ENCODE results near the gene METAP2. TPM values are rescaled to one million over a fixed set of nuclear protein-coding genes. Genes with fewer than 3 reads are reported as not detected.

METAP2 gene
- total RNA-seq, 1 donor from 2014 or later, result 81.6 TPM

DNA sequence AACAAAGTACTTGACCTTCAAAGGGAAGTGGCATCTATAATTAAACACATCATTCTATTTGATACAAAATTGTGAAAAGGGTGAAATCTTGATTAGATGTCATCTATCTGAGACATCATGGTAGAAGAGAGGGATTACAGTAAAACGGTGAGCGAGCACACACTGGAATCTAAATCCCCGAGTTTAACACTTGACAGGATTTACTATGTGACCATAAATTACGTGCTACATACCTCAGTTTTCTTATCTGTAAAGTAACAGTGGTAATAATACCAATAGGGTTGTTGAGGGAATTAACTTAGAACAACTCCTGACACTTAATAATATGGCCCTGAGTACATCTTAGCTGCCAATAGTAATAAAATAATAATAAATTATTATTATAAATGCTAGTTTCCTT lies 64.1 kb downstream of the METAP2 start:
- Histone ChIP-seq H3K4me2 (ENCODE audit: low read length) (no peak overlapping the region), H4K20me1 (ENCODE audit: insufficient read depth, low read length) (no peaks in the 10 kb centered on the region), H2AFZ (ENCODE audit: low read depth, low read length) (no peak overlapping the region), H3K9me3 (ENCODE audit: insufficient read depth, low read depth, low read length) (no peaks in the 10 kb centered on the region), H3K79me2 (ENCODE audit: insufficient read depth, low read length) (no peaks in the 10 kb centered on the region), H3K4me3 (ENCODE audit: insufficient read depth, low read depth, low read length) (no peak overlapping the region), H3K27me3 (ENCODE audit: insufficient read depth, low read length) (no peaks in the 10 kb centered on the region), H3K4me1 (ENCODE audit: insufficient read depth, low read length) (peaks cover 3% of the 10 kb centered on the region), H3K9ac (ENCODE audit: low read length) (no peak overlapping the region), H3K27ac (ENCODE audit: low read depth, low read length) (no peak overlapping the region), H3K36me3 (ENCODE audit: insufficient read depth, low read length) (no peaks in the 10 kb centered on the region)
- Mint-ChIP-seq H3K27me3 (ENCODE audit: low read depth, unreplicated experiment) (no peaks in the 10 kb centered on the region), H3K36me3 (ENCODE audit: low read depth, unreplicated experiment) (peaks cover 1% of the 10 kb centered on the region), H3K27ac (ENCODE audit: unreplicated experiment) (no peak overlapping the region), H3K9me3 (ENCODE audit: unreplicated experiment) (no peaks in the 10 kb centered on the region), H3K4me3 (ENCODE audit: unreplicated experiment) (no peak overlapping the region), H3K4me1 (ENCODE audit: low read depth, unreplicated experiment) (peaks cover 9% of the 10 kb centered on the region)
- no peak for FAIRE-seq
- TF ChIP-seq EZH2 (IDR thresholded peaks at IDR 0.05; ENCODE audit: insufficient read depth, low read length), result no peak
- TF ChIP-seq, protein P1, sequence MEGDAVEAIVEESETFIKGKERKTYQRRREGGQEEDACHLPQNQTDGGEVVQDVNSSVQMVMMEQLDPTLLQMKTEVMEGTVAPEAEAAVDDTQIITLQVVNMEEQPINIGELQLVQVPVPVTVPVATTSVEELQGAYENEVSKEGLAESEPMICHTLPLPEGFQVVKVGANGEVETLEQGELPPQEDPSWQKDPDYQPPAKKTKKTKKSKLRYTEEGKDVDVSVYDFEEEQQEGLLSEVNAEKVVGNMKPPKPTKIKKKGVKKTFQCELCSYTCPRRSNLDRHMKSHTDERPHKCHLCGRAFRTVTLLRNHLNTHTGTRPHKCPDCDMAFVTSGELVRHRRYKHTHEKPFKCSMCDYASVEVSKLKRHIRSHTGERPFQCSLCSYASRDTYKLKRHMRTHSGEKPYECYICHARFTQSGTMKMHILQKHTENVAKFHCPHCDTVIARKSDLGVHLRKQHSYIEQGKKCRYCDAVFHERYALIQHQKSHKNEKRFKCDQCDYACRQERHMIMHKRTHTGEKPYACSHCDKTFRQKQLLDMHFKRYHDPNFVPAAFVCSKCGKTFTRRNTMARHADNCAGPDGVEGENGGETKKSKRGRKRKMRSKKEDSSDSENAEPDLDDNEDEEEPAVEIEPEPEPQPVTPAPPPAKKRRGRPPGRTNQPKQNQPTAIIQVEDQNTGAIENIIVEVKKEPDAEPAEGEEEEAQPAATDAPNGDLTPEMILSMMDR (IDR thresholded peaks at IDR 0.05; ENCODE audit: insufficient read depth, low read depth, low read length), result no peak
- DNase-seq (ENCODE audit: low read depth), result no peak

DNA sequence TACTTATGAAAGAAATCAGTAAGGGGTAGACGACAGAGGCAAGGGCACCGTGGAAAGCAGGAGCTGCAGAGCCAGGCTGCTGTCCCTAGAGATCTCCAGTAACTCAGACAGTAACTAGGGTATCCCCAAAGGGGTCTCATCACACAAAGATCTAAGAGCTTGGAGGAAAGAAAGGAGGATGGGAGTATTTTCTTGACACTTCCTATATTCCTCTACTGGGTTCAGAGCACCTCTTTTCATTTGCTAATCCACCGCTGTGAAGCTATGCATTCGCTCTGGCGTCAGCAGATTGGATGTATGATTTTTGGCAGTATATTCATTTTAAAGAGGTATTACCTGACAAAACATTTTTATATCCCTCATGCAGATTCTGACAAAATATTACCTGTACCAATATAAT lies 64.7 kb downstream of the METAP2 start:
- no peaks in the 10 kb centered on the region for H3K36me3 ChIP-seq (ENCODE audit: insufficient read depth, low read length)
- peaks cover 1% of the 10 kb centered on the region for H3K36me3 Mint-ChIP-seq (ENCODE audit: low read depth, unreplicated experiment)
- FAIRE-seq, result no peak
- no peaks in the 10 kb centered on the region for H3K27me3 Mint-ChIP-seq (ENCODE audit: low read depth, unreplicated experiment)
- H3K79me2 ChIP-seq (ENCODE audit: insufficient read depth, low read length), result no peaks in the 10 kb centered on the region
- H3K27ac Mint-ChIP-seq (ENCODE audit: unreplicated experiment), result no peak overlapping the region
- no peak overlapping the region for H3K9ac ChIP-seq (ENCODE audit: low read length)
- no peak overlapping the region for H2AFZ ChIP-seq (ENCODE audit: low read depth, low read length)
- no peaks in the 10 kb centered on the region for H3K9me3 Mint-ChIP-seq (ENCODE audit: unreplicated experiment)
- no peak overlapping the region for H3K4me3 ChIP-seq (ENCODE audit: insufficient read depth, low read depth, low read length)
- H3K4me1 Mint-ChIP-seq (ENCODE audit: low read depth, unreplicated experiment), result peaks cover 2% of the 10 kb centered on the region
- TF ChIP-seq, protein P1 (IDR thresholded peaks at IDR 0.05; ENCODE audit: insufficient read depth, low read depth, low read length), result no peak
- no peak for TF ChIP-seq EZH2 (IDR thresholded peaks at IDR 0.05; ENCODE audit: insufficient read depth, low read length)
- H4K20me1 ChIP-seq (ENCODE audit: insufficient read depth, low read length), result no peaks in the 10 kb centered on the region
- DNase-seq (ENCODE audit: low read depth), result no peak
- H3K4me2 ChIP-seq (ENCODE audit: low read length), result no peak overlapping the region
- H3K4me3 Mint-ChIP-seq (ENCODE audit: unreplicated experiment), result no peak overlapping the region
- H3K4me1 ChIP-seq (ENCODE audit: insufficient read depth, low read length), result no peaks in the 10 kb centered on the region
- no peak overlapping the region for H3K27ac ChIP-seq (ENCODE audit: low read depth, low read length)
- no peaks in the 10 kb centered on the region for H3K27me3 ChIP-seq (ENCODE audit: insufficient read depth, low read length)
- H3K9me3 ChIP-seq (ENCODE audit: insufficient read depth, low read depth, low read length), result no peaks in the 10 kb centered on the region

DNA sequence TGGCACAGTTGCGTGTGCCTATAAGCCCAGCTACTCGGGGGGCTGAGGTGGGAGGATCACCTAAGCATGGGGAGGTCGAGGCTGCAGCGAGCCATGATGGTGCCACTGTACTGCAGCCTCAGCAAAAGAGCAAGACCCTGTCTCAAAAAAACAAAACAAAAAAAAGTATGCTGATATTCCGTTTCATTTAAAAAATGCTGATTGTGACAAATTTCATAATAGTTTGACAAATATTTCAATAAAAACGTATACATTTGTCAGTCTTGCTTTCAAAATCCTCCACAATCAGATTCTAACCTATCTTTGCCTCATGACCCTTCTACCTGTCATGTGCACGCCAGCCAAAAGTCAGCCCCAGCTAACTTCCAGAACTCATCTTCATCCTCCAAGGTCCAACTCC lies 67.5 kb downstream of the METAP2 start:
- H3K79me2 ChIP-seq (ENCODE audit: insufficient read depth, low read length), result no peaks in the 10 kb centered on the region
- peaks cover 5% of the 10 kb centered on the region for H3K27me3 ChIP-seq (ENCODE audit: insufficient read depth, low read length)

More for the DNA sequence above, 67.5 kb downstream of the METAP2 start:
- no peak for FAIRE-seq
- Mint-ChIP-seq H3K4me1 (ENCODE audit: low read depth, unreplicated experiment) (peaks cover 7% of the 10 kb centered on the region), H3K27ac (ENCODE audit: unreplicated experiment) (no peak overlapping the region), H3K27me3 (ENCODE audit: low read depth, unreplicated experiment) (no peaks in the 10 kb centered on the region), H3K36me3 (ENCODE audit: low read depth, unreplicated experiment) (peaks cover under 1% of the 10 kb centered on the region), H3K4me3 (ENCODE audit: unreplicated experiment) (no peak overlapping the region), H3K9me3 (ENCODE audit: unreplicated experiment) (no peaks in the 10 kb centered on the region)
- no peaks in the 10 kb centered on the region for H3K4me1 ChIP-seq (ENCODE audit: insufficient read depth, low read length)
- DNase-seq (ENCODE audit: low read depth), result no peak
- H3K27ac ChIP-seq (ENCODE audit: low read depth, low read length), result no peak overlapping the region
- no peak overlapping the region for H2AFZ ChIP-seq (ENCODE audit: low read depth, low read length)
- H3K9ac ChIP-seq (ENCODE audit: low read length), result no peak overlapping the region
- no peak for TF ChIP-seq EZH2 (IDR thresholded peaks at IDR 0.05; ENCODE audit: insufficient read depth, low read length)
- TF ChIP-seq, protein P1 (IDR thresholded peaks at IDR 0.05; ENCODE audit: insufficient read depth, low read depth, low read length), result no peak
- no peak overlapping the region for H3K4me2 ChIP-seq (ENCODE audit: low read length)
- H3K9me3 ChIP-seq (ENCODE audit: insufficient read depth, low read depth, low read length), result no peaks in the 10 kb centered on the region
- H4K20me1 ChIP-seq (ENCODE audit: insufficient read depth, low read length), result no peaks in the 10 kb centered on the region
- no peaks in the 10 kb centered on the region for H3K36me3 ChIP-seq (ENCODE audit: insufficient read depth, low read length)
- no peak overlapping the region for H3K4me3 ChIP-seq (ENCODE audit: insufficient read depth, low read depth, low read length)

All from astrocyte (in vitro differentiated cells and primary cell).